Liver (tissue), 3 donors: Measurements from ENCODE around the gene SLC7A11.

ENCODE experiments used
- CTCF ChIP-seq: fragments of 150-350 bp; IDR thresholded peaks from 2 replicates; pipeline ENCODE4 v1.5.1; 2017; ENCODE audit warnings: improper control_type of control experiment, low read depth, low read length; ENCODE audit not compliant: missing input control
- EGR1 ChIP-seq, 2 donors: IDR thresholded peaks; 2 replicates each; pipeline ENCODE4 v1.6.1; 2016 to 2018; ENCODE audit warnings: antibody characterized with exemption in 2 of 2, low read depth in 2 of 2
- FOXA2 ChIP-seq: IDR thresholded peaks from 2 replicates; pipeline ENCODE4 v1.6.1; 2016; ENCODE audit warnings: antibody characterized with exemption
- GABPA ChIP-seq, 2 donors: IDR thresholded peaks in 1 of 2; conservative IDR thresholded peaks in 1 of 2; 2 replicates each; pipeline ENCODE4 v1.6.1; 2016; ENCODE audit warnings: antibody characterized with exemption in 2 of 2, mild to moderate bottlenecking in 1 of 2, moderate library complexity in 1 of 2
- HNF4G ChIP-seq: IDR thresholded peaks from 2 replicates; pipeline ENCODE4 v1.6.1; 2016; ENCODE audit warnings: antibody characterized with exemption
- JUND ChIP-seq, 2 donors: IDR thresholded peaks; 2 replicates each; pipeline ENCODE4 v1.6.1; 2016; ENCODE audit warnings: antibody characterized with exemption in 2 of 2
- MAX ChIP-seq: IDR thresholded peaks from 2 replicates; pipeline ENCODE4 v1.6.1; 2016; ENCODE audit warnings: antibody characterized with exemption
- RAD21 ChIP-seq, 2 donors: IDR thresholded peaks; 2 replicates each; pipeline ENCODE4 v1.6.1; 2016; ENCODE audit warnings: antibody characterized with exemption in 2 of 2, mild to moderate bottlenecking in 2 of 2
- REST ChIP-seq: IDR thresholded peaks from 2 replicates; pipeline ENCODE4 v1.6.1; 2016; ENCODE audit warnings: antibody characterized with exemption, mild to moderate bottlenecking
- RXRA ChIP-seq, 2 donors: IDR thresholded peaks; 2 replicates each; pipeline ENCODE4 v1.6.1; 2017 to 2018; ENCODE audit warnings: antibody characterized with exemption in 2 of 2, mild to moderate bottlenecking in 1 of 2
- SP1 ChIP-seq: IDR thresholded peaks from 2 replicates; pipeline ENCODE4 v1.6.1; 2018; ENCODE audit warnings: antibody characterized with exemption, mild to moderate bottlenecking
- TAF1 ChIP-seq: conservative IDR thresholded peaks from 2 replicates; pipeline ENCODE4 v1.6.1; 2016; ENCODE audit warnings: antibody characterized with exemption, mild to moderate bottlenecking
- YY1 ChIP-seq: IDR thresholded peaks from 2 replicates; pipeline ENCODE4 v1.6.1; 2016; ENCODE audit warnings: antibody characterized with exemption, mild to moderate bottlenecking
- TF ChIP-seq, protein P1 (sequence below): IDR thresholded peaks from 2 replicates; pipeline ENCODE4 v1.6.1; 2016; ENCODE audit warnings: antibody characterized with exemption
- donor health status: healthy.
- donor health status: healthy.

DNA sequence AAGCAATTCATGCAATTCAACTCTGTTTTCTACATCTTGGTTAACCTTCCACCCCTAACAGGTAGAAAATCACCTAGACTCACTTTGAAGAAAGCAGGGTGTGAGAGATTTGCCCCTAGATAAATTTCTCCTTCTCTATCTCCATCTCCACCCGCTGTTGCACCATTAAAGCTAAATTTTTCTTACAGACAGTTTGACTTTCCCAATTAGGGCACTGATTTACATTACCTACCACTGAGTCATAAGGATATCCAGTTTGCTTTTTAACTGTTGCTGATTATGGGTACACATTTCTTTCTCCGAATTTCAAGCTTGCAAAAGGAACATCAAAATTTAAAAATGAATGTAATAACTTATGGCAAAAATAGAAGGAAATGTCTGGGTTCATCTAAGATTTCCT lies 13.0 kb downstream of the SLC7A11 start:
- TF ChIP-seq YY1, result no peak
- no peak for TF ChIP-seq JUND (IDR thresholded peaks at IDR 0.05)
- no peak for TF ChIP-seq EGR1 (IDR thresholded peaks at IDR 0.05; ENCODE audit: low read depth in 2 of 2)
- TF ChIP-seq CTCF, result no peak
- TF ChIP-seq RAD21 (IDR thresholded peaks at IDR 0.05), result no peak
- TF ChIP-seq REST, result no peak
- TF ChIP-seq, protein P1, sequence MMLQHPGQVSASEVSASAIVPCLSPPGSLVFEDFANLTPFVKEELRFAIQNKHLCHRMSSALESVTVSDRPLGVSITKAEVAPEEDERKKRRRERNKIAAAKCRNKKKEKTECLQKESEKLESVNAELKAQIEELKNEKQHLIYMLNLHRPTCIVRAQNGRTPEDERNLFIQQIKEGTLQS, result no peak
- TF ChIP-seq SP1, result no peak
- no peak for TF ChIP-seq TAF1
- no peak for TF ChIP-seq MAX
- no peak for TF ChIP-seq RXRA (IDR thresholded peaks at IDR 0.05)
- TF ChIP-seq GABPA (IDR thresholded peaks at IDR 0.05 in 1 of 2, conservative IDR thresholded peaks at IDR 0.05 in 1 of 2), result no peak
- no peak for TF ChIP-seq HNF4G
- no peak for TF ChIP-seq FOXA2
